DOHH2 (cell line): ENCODE measurements around the gene LRIT1.

Source experiments
- H3F3A ChIP-seq: fragments of 200-600 bp; sonication (generic), shearing (Covaris generic); 2 replicates; pipeline ENCODE4 v1.6.0; 2016; ENCODE audit warnings: antibody characterized with exemption, mild to moderate bottlenecking; ENCODE audit not compliant: control insufficient read depth, insufficient read depth
- H3K27ac ChIP-seq: fragments of 200-600 bp; sonication (generic); 2 replicates; pipeline ENCODE4 v1.5.1; 2014; ENCODE audit warnings: low read depth, mild to moderate bottlenecking, low read length, moderate library complexity
- H3K27me3 ChIP-seq: fragments of 200-600 bp; sonication (generic); 2 replicates; pipeline ENCODE4 v1.6.1; 2014; ENCODE audit warnings: mild to moderate bottlenecking, low read length, mixed read lengths; ENCODE audit not compliant: control insufficient read depth
- H3K36me3 ChIP-seq: fragments of 200-600 bp; sonication (generic); 2 replicates; pipeline ENCODE4 v1.6.1; 2014; ENCODE audit warnings: mild to moderate bottlenecking, low read length, moderate library complexity, mixed read lengths; ENCODE audit not compliant: control insufficient read depth
- H3K4me1 ChIP-seq: fragments of 200-600 bp; sonication (generic); 2 replicates; pipeline ENCODE4 v1.6.1; 2014; ENCODE audit warnings: mild to moderate bottlenecking, low read length, mixed read lengths; ENCODE audit not compliant: control insufficient read depth
- H3K4me2 ChIP-seq: fragments of 200-600 bp; sonication (generic); 2 replicates; pipeline ENCODE4 v1.6.0; 2014; ENCODE audit warnings: mild to moderate bottlenecking, low read length, moderate library complexity
- H3K4me3 ChIP-seq: fragments of 200-600 bp; sonication (generic); 2 replicates; pipeline ENCODE4 v1.5.1; 2014; ENCODE audit warnings: mild to moderate bottlenecking, low read length, mixed read lengths
- H3K79me2 ChIP-seq: fragments of 200-600 bp; sonication (generic); 2 replicates; pipeline ENCODE4 v1.6.1; 2014; ENCODE audit warnings: mild to moderate bottlenecking, low read length, mixed read lengths; ENCODE audit not compliant: control insufficient read depth
- H3K9me2 ChIP-seq: fragments of 200-600 bp; sonication (generic); replicated peaks from 2 replicates; pipeline ENCODE4 v1.6.1; 2014; ENCODE audit warnings: mild to moderate bottlenecking, low read length, mixed read lengths; ENCODE audit not compliant: control insufficient read depth
- H3K9me3 ChIP-seq: fragments of 200-600 bp; sonication (generic); 2 replicates; pipeline ENCODE4 v1.6.1; 2014; ENCODE audit warnings: antibody characterized with exemption, low read length, mixed read lengths; ENCODE audit not compliant: control insufficient read depth, insufficient read depth
- H4K20me1 ChIP-seq: fragments of 200-600 bp; sonication (generic); 2 replicates; pipeline ENCODE4 v1.6.0; 2014; ENCODE audit warnings: low read depth, mild to moderate bottlenecking, antibody characterized with exemption, low read length, moderate library complexity; ENCODE audit not compliant: control insufficient read depth, insufficient read depth
- CTCF ChIP-seq: fragments of 200-600 bp; sonication (generic); IDR thresholded peaks from one replicate; pipeline ENCODE4 v1.5.1; 2014; ENCODE audit warnings: antibody characterized with exemption, mild to moderate bottlenecking, low read depth, low read length; ENCODE audit not compliant: poor library complexity, severe bottlenecking
- EZH2phosphoT487 ChIP-seq: fragments of 200-600 bp; sonication (generic); IDR thresholded peaks from 2 replicates; pipeline ENCODE4 v1.6.1; 2017; ENCODE audit warnings: borderline replicate concordance, mild to moderate bottlenecking, antibody characterized with exemption, low read length, moderate library complexity, mixed read lengths

LRIT1 gene

DNA sequence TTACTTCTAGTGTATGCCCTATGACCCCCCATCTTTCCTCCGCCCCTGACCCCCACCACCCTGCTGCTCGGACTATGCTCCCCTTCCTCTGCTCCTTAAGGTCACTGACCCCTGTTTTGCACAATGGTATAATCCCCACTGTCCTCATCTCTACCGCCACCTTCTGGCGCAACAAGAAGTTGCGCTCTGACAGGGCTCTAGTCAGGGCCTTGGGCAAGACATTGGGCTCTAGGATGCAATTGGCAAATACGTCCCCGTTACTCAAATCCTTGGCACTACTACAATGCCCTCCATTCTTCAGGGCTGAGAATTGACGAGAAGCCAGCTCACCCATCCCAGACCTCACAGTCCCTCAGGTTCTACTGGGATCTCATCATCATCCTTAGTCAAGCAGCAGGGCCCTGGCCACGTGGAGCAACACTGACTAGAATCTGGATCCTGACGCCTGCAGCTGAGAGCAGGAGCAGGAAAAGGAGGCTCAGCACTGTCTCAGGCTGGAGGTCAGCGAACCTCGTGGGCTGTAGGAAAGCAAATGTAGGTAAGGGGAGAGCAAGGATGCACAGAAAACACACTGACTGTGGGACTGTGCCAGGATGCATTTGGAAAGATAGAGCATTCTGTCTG is 26.6 kb downstream of the LRIT1 start:
- H3K4me1 ChIP-seq: no peaks in the 10 kb centered on the region
- no peaks in the 10 kb centered on the region for H3K9me3 ChIP-seq
- no peak overlapping the region for H3K4me3 ChIP-seq
- H3K4me2 ChIP-seq: no peak overlapping the region
- H3K36me3 ChIP-seq: no peaks in the 10 kb centered on the region
- H3K79me2 ChIP-seq: no peaks in the 10 kb centered on the region
- H4K20me1 ChIP-seq: no peaks in the 10 kb centered on the region
- H3K27me3 ChIP-seq: peaks cover 8% of the 10 kb centered on the region; the same call in 1 of the 2 replicates
- no peaks in the 10 kb centered on the region for H3K9me2 ChIP-seq
- H3K27ac ChIP-seq: no peak overlapping the region
- TF ChIP-seq EZH2phosphoT487: no peak
- peak; percentile 75 for TF ChIP-seq CTCF
- H3F3A ChIP-seq: no peaks in the 10 kb centered on the region

DNA sequence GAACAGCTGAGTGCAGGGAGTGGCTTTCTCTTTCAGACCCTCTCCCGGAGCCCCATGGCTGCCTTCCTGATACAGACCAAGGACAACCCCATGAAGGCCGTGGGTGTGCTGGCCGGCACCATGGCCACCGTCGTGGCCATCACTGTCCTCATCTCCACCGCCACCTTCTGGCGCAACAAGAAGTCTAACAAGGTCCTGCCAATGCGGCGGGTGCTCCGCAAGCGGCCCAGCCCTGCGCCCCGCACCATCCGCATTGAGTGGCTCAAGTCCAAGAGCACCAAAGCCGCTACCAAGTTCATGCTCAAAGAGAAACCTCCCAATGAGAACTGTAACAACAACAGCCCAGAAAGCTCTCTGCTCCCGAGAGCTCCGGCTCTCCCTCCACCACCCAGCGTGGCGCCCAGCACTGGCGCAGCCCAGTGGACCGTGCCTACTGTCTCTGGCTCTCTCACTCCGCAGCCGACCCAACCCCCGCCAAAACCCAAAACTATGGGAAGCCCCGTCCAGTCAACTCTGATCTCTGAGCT is 27.2 kb downstream of the LRIT1 start:
- Histone ChIP-seq H3K9me3 (no peaks in the 10 kb centered on the region), H3K4me3 (no peak overlapping the region), H3K4me1 (no peaks in the 10 kb centered on the region), H4K20me1 (no peaks in the 10 kb centered on the region), H3K9me2 (no peaks in the 10 kb centered on the region), H3K79me2 (no peaks in the 10 kb centered on the region), H3K36me3 (no peaks in the 10 kb centered on the region), H3K27ac (no peak overlapping the region), H3F3A (no peaks in the 10 kb centered on the region), H3K4me2 (no peak overlapping the region), H3K27me3 (peaks cover 5% of the 10 kb centered on the region; the same call in 1 of the 2 replicates)
- TF ChIP-seq EZH2phosphoT487: no peak
- TF ChIP-seq CTCF: no peak

- TF ChIP-seq CTCF: no peak
- no peak for TF ChIP-seq EZH2phosphoT487
- Histone ChIP-seq H4K20me1 (no peaks in the 10 kb centered on the region), H3K4me2 (no peak overlapping the region), H3K79me2 (no peaks in the 10 kb centered on the region), H3K27me3 (peaks cover 5% of the 10 kb centered on the region; the same call in 1 of the 2 replicates), H3K9me2 (no peaks in the 10 kb centered on the region), H3F3A (no peaks in the 10 kb centered on the region), H3K9me3 (no peaks in the 10 kb centered on the region), H3K27ac (no peak overlapping the region), H3K4me1 (no peaks in the 10 kb centered on the region), H3K4me3 (no peak overlapping the region), H3K36me3 (no peaks in the 10 kb centered on the region)
Observed at GRCh38 chr10:84213076-84213475, 28.3 kb downstream of the LRIT1 start.
